ENCODE results near the gene FATE1. TPM values are rescaled to one million over a fixed set of nuclear protein-coding genes. Genes with fewer than 3 reads are reported as not detected.

FATE1 gene
- total RNA-seq, 1 donor = not detected

GRCh38 chrX:151754047-151754429 lies 38.2 kb downstream of the FATE1 start:
- H3K4me3 ChIP-seq (ENCODE audit: low read depth, low read length) = no peak overlapping the region
- DNase-seq (ENCODE audit: low read depth) = peak; percentile 70
- TF ChIP-seq CTCF (IDR thresholded peaks at IDR 0.05; ENCODE audit: insufficient read depth, low read length) = no peak

GRCh38 chrX:151754641-151755215 lies 38.9 kb downstream of the FATE1 start:
- DNase-seq (ENCODE audit: low read depth) = peak; percentile 15
- no peak for TF ChIP-seq CTCF (IDR thresholded peaks at IDR 0.05; ENCODE audit: insufficient read depth, low read length)
- no peak overlapping the region for H3K4me3 ChIP-seq (ENCODE audit: low read depth, low read length)

GRCh38 chrX:151759041-151759708 lies 43.3 kb downstream of the FATE1 start:
- TF ChIP-seq CTCF (IDR thresholded peaks at IDR 0.05; ENCODE audit: insufficient read depth, low read length) = no peak
- no peak overlapping the region for H3K4me3 ChIP-seq (ENCODE audit: low read depth, low read length)
- no peak for DNase-seq (ENCODE audit: low read depth)

- no peak for DNase-seq (ENCODE audit: low read depth)
- no peak for TF ChIP-seq CTCF (IDR thresholded peaks at IDR 0.05; ENCODE audit: insufficient read depth, low read length)
Observed at GRCh38 chrX:151762802-151763201, 47.0 kb downstream of the FATE1 start.

GRCh38 chrX:151763711-151764110 lies 47.9 kb downstream of the FATE1 start:
- TF ChIP-seq CTCF (IDR thresholded peaks at IDR 0.05; ENCODE audit: insufficient read depth, low read length) = no peak
- no peak for DNase-seq (ENCODE audit: low read depth)
- H3K4me3 ChIP-seq (ENCODE audit: low read depth, low read length) = no peak overlapping the region

More at GRCh38 chrX:151762802-151763201, 47.0 kb downstream of the FATE1 start:
- H3K4me3 ChIP-seq (ENCODE audit: low read depth, low read length) = no peak overlapping the region

- H3K4me3 ChIP-seq (ENCODE audit: low read depth, low read length) = no peak overlapping the region
- no peak for DNase-seq (ENCODE audit: low read depth)
- TF ChIP-seq CTCF (IDR thresholded peaks at IDR 0.05; ENCODE audit: insufficient read depth, low read length) = no peak
Observed at GRCh38 chrX:151765026-151765425, 49.2 kb downstream of the FATE1 start.

Data from fibroblast of the aortic adventitia (primary cell).